HepG2 (cell line): Measurements from ENCODE around the gene STXBP2. TPM values are rescaled to one million over a fixed set of nuclear protein-coding genes. Genes with fewer than 3 reads are reported as not detected.
A peak's percentile ranks its signal among the peaks of the same experiment; 100 is the strongest.

Experiments
- NFIC ChIP-seq: IDR thresholded peaks from 2 replicates; pipeline ENCODE4 v1.6.1; 2012; ENCODE audit warnings: mild to moderate bottlenecking, low read length, inconsistent platforms
- NONO ChIP-seq, 2 experiments: fragments of 450-650 bp in 1 of 2; sonication (generic) in 1 of 2; formaldehyde crosslinking in 1 of 2; IDR thresholded peaks in 1 of 2; conservative IDR thresholded peaks in 1 of 2; 2 replicates each; pipeline versions ENCODE4 v1.6.1 to v1.8.0; 2017 to 2022; ENCODE audit warnings: mild to moderate bottlenecking in 1 of 2, missing genetic modification reagents in 1 of 2, moderate library complexity in 1 of 2
- NR0B2 ChIP-seq: sonication (generic); formaldehyde crosslinking; IDR thresholded peaks from 2 replicates; pipeline ENCODE4 v1.4.0; 2020; ENCODE audit warnings: mild to moderate bottlenecking, missing genetic modification reagents
- NR2C2 ChIP-seq: sonication (generic); formaldehyde crosslinking; IDR thresholded peaks from 2 replicates; pipeline ENCODE4 v1.4.0; 2020; ENCODE audit warnings: missing genetic modification reagents, mild to moderate bottlenecking, moderate library complexity, borderline replicate concordance
- PHB2 ChIP-seq: fragments of 450-650 bp; IDR thresholded peaks from 2 replicates; pipeline ENCODE4 v1.6.1; 2018; ENCODE audit not compliant: partially characterized antibody
- SP2 ChIP-seq: sonication (generic); formaldehyde crosslinking; IDR thresholded peaks from 2 replicates; pipeline ENCODE4 v1.5.1; 2020; ENCODE audit warnings: mild to moderate bottlenecking, missing genetic modification reagents
- ZBTB40 ChIP-seq, 2 experiments: fragments of 450-650 bp in 1 of 2; sonication (generic) in 1 of 2; formaldehyde crosslinking in 1 of 2; IDR thresholded peaks; 2 replicates each; pipeline versions ENCODE4 v1.6.1 to v1.8.0; 2016 to 2022; ENCODE audit warnings: antibody characterized with exemption in 1 of 2, mild to moderate bottlenecking in 1 of 2, missing genetic modification reagents in 1 of 2
- ZFP62 ChIP-seq: sonication (generic); formaldehyde crosslinking; IDR thresholded peaks from 2 replicates; pipeline ENCODE4 v1.4.0; 2020; ENCODE audit warnings: missing genetic modification reagents
- ZMYM2 ChIP-seq: sonication (generic); formaldehyde crosslinking; IDR thresholded peaks from 2 replicates; pipeline ENCODE4 v1.8.0; 2022; ENCODE audit warnings: mild to moderate bottlenecking, missing genetic modification reagents
- ZNF235 ChIP-seq: sonication (generic); formaldehyde crosslinking; IDR thresholded peaks from 2 replicates; pipeline ENCODE4 v1.8.1; 2023; ENCODE audit warnings: mild to moderate bottlenecking, missing genetic modification reagents, borderline replicate concordance
- ZNF574 ChIP-seq: sonication (generic); formaldehyde crosslinking; IDR thresholded peaks from 2 replicates; pipeline ENCODE4 v1.4.0; 2020; ENCODE audit warnings: missing genetic modification reagents
- ZNF850 ChIP-seq: sonication (generic); formaldehyde crosslinking; conservative IDR thresholded peaks from 2 replicates; pipeline ENCODE4 v1.9.0; 2021; ENCODE audit warnings: mild to moderate bottlenecking, missing genetic modification reagents
- ZSCAN5A ChIP-seq: sonication (generic); formaldehyde crosslinking; IDR thresholded peaks from 2 replicates; pipeline ENCODE4 v1.8.0; 2022; ENCODE audit warnings: mild to moderate bottlenecking, missing genetic modification reagents, borderline replicate concordance
- polyA plus RNA-seq, 8 experiments: library from polyadenylated mRNA; depleted of rRNA in 3 of 8; stranded (reverse) in 7 of 8; unstranded in 1 of 8; fragments of >200 nt; fragmentation: Illumina TruSeq in 4 of 8; extraction: Trizol in 4 of 8; gene quantifications; 2 replicates each; pipeline versions ENCODE4 v1.2.1 to v1.2.3, GENCODE V29; 2011 to 2016; ENCODE audit warnings: low read depth in 4 of 8, missing spikeins in 1 of 8, mixed read lengths in 1 of 8; ENCODE audit not compliant: insufficient read depth in 1 of 8
- total RNA-seq, 5 experiments: library from RNA; depleted of rRNA; stranded (reverse); fragments of >200 nt; fragmentation: Illumina TruSeq; extraction: Trizol; gene quantifications; 2 replicates each; pipeline ENCODE4 v1.2.3, GENCODE V29; 2016; ENCODE audit warnings: low read depth in 1 of 5

The STXBP2 gene
- total and polyA plus RNA-seq, 2 of the 13 experiments (the other 11 are each of a cell fraction or from before 2014, with no cell fraction given): 22.8 to 40.1 TPM

DNA sequence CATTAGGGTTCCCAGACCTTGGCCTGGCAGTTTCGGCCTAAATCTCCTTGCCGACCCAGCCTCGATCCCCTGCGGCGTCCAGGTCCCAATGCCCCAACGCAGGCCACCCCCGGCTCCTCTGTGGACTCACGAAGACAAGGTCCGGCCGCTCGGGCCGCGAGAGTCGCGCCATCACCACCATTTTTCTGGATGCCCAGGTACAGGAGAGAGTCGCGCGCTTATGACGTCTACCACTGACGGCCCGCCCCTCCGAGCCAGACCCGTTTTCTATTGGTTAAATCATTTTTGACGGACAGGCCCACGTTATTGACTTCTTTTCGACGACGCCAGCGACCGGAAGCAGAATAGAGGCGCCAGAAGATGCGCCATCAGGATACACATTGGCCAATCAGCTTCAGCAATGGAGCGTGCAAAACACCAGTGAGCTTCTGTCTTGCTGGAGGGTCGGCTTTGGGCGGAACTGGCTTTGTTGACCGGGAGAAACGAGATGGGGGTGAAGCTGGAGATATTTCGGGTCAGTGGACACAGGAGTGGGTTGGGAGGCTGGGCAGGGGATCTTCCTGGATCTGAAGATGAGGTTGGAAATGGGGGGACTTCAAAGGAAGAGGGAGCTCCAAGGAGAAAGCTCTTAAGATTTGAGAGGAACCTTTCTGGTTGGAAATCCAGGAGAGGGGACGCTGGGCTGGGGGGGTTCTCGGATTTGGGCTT lies 7.4 kb upstream of the STXBP2 start, which contains the start of the genes PET100 and XAB2 (continued):
- TF ChIP-seq ZSCAN5A: 0 out of 2 replicates have a peak, but pooled peaks have one; percentile 33
- no peak for TF ChIP-seq ZNF235
- TF ChIP-seq NR2C2 (CRISPR knock-in tag): peak; percentile 76; the same call in 1 of the 2 replicates
- TF ChIP-seq NFIC: 0 out of 2 replicates have a peak, but pooled peaks have one; percentile 63
- no peak for TF ChIP-seq ZNF850
- TF ChIP-seq NR0B2 (CRISPR knock-in tag): no peak; the same call in 1 of the 2 replicates
- TF ChIP-seq ZNF574 (CRISPR knock-in tag): peak; percentile 86
- no peak for TF ChIP-seq ZFP62 (CRISPR knock-in tag)
- 0 out of 2 replicates have a peak, but pooled peaks have one; percentile 26 for TF ChIP-seq ZMYM2 (CRISPR knock-in tag)
- TF ChIP-seq SP2 (CRISPR knock-in tag): peak; percentile 98
- TF ChIP-seq ZBTB40 (IDR thresholded peaks at IDR 0.05): peak; percentile 43; the same call in 1 of the 2 replicates
- peak; percentile 62; the same call in 1 of the 2 replicates for TF ChIP-seq ZBTB40 (CRISPR knock-in tag; IDR thresholded peaks at IDR 0.05)
- TF ChIP-seq PHB2: no peak
- TF ChIP-seq NONO (IDR thresholded peaks at IDR 0.05): no peak
- TF ChIP-seq NONO (CRISPR knock-in tag; conservative IDR thresholded peaks at IDR 0.05): no peak
